CD14-positive monocyte (primary cell): ENCODE data around the gene NINL. TPM values are rescaled to one million over a fixed set of nuclear protein-coding genes. Genes with fewer than 3 reads are reported as not detected.

Source experiments
- DNase-seq, 3 donors: peaks; one replicate each; pipeline ENCODE4 v3.0.0-alpha.2; 2011 to 2022
- H2AFZ ChIP-seq: 2 replicates; pipeline ENCODE4 v1.6.0; 2012; ENCODE audit warnings: mild to moderate bottlenecking, low read depth, low read length, inconsistent platforms; ENCODE audit not compliant: insufficient read depth, poor library complexity, severe bottlenecking
- H3K27ac ChIP-seq, 2 donors: 1 replicate in 1 of 2; 2 replicates in 1 of 2; pipeline ENCODE4 v1.5.1; 2012 to 2013; ENCODE audit warnings: low read length in 2 of 2, control low read depth in 1 of 2, inconsistent platforms in 1 of 2, low read depth in 1 of 2, mild to moderate bottlenecking in 1 of 2
- H3K27me3 ChIP-seq, 2 donors: one replicate each; pipeline versions ENCODE4 v1.6.0 to v1.6.1; 2011 to 2013; ENCODE audit warnings: low read length in 2 of 2; ENCODE audit not compliant: control insufficient read depth in 2 of 2, insufficient read depth in 2 of 2
- H3K36me3 ChIP-seq, 2 donors: replicated peaks in 1 of 2; 1 replicate in 1 of 2; 2 replicates in 1 of 2; pipeline versions ENCODE4 v1.5.1 to v1.6.1; 2012 to 2013; ENCODE audit warnings: low read length in 2 of 2, control low read depth in 1 of 2, inconsistent platforms in 1 of 2, mild to moderate bottlenecking in 1 of 2; ENCODE audit not compliant: insufficient read depth in 2 of 2, control insufficient read depth in 1 of 2
- H3K4me1 ChIP-seq, 2 donors: 1 replicate in 1 of 2; 2 replicates in 1 of 2; pipeline versions ENCODE4 v1.5.1 to v1.6.1; 2012 to 2013; ENCODE audit warnings: low read length in 2 of 2, control low read depth in 1 of 2, inconsistent platforms in 1 of 2, mild to moderate bottlenecking in 1 of 2, moderate library complexity in 1 of 2; ENCODE audit not compliant: insufficient read depth in 2 of 2, control insufficient read depth in 1 of 2
- H3K4me2 ChIP-seq: replicated peaks from 2 replicates; pipeline ENCODE3; 2012; ENCODE audit warnings: low read length, moderate library complexity, mild to moderate bottlenecking; ENCODE audit not compliant: poor library complexity, severe bottlenecking; ENCODE audit errors: extremely low read depth
- H3K4me3 ChIP-seq, 3 experiments: fragments of 200-600 bp in 1 of 3; sonication (generic) in 1 of 3; replicated peaks in 1 of 3; 1 replicate in 2 of 3; 2 replicates in 1 of 3; pipeline ENCODE4 v1.5.1; 2011 to 2013; ENCODE audit warnings: low read length in 3 of 3, mild to moderate bottlenecking in 3 of 3, control low read depth in 2 of 3, low read depth in 2 of 3, inconsistent platforms in 1 of 3, moderate library complexity in 1 of 3
- H3K79me2 ChIP-seq: 2 replicates; pipeline ENCODE4 v1.6.0; 2012; ENCODE audit warnings: mild to moderate bottlenecking, control low read depth, inconsistent platforms, low read length, moderate library complexity; ENCODE audit not compliant: insufficient read depth
- H3K9ac ChIP-seq: 2 replicates; pipeline ENCODE4 v1.6.0; 2017; ENCODE audit warnings: low read length, mild to moderate bottlenecking; ENCODE audit not compliant: insufficient read depth, poor library complexity, severe bottlenecking
- H3K9me3 ChIP-seq, 2 donors: replicated peaks in 1 of 2; 1 replicate in 1 of 2; 2 replicates in 1 of 2; pipeline versions ENCODE4 v1.5.1 to v1.6.1; 2012 to 2013; ENCODE audit warnings: low read length in 2 of 2, control low read depth in 1 of 2; ENCODE audit not compliant: control insufficient read depth in 1 of 2, insufficient read depth in 1 of 2
- H4K20me1 ChIP-seq: 2 replicates; pipeline ENCODE4 v1.6.0; 2012; ENCODE audit warnings: mild to moderate bottlenecking, low read length, control low read depth, moderate library complexity; ENCODE audit not compliant: insufficient read depth
- H3K27ac Mint-ChIP-seq, 7 donors: one replicate each; pipeline ENCODE4 v1.8.0; 2020; ENCODE audit warnings: mild to moderate bottlenecking in 7 of 7, mixed read lengths in 7 of 7, moderate library complexity in 6 of 7, inconsistent platforms in 2 of 7
- H3K27me3 Mint-ChIP-seq, 3 donors: one replicate each; pipeline ENCODE4 v1.8.0; 2021 to 2022; ENCODE audit warnings: low read depth in 3 of 3, mild to moderate bottlenecking in 3 of 3, mixed read lengths in 3 of 3, moderate library complexity in 3 of 3, inconsistent platforms in 1 of 3
- H3K36me3 Mint-ChIP-seq, 2 donors: one replicate each; pipeline ENCODE4 v1.8.0; 2020; ENCODE audit warnings: mixed read lengths in 2 of 2, inconsistent platforms in 1 of 2, mild to moderate bottlenecking in 1 of 2
- H3K4me1 Mint-ChIP-seq: one replicate; pipeline ENCODE4 v1.8.0; 2020; ENCODE audit warnings: mild to moderate bottlenecking, mixed read lengths
- H3K4me3 Mint-ChIP-seq, 2 donors: one replicate each; pipeline ENCODE4 v1.8.0; 2020; ENCODE audit warnings: mild to moderate bottlenecking in 2 of 2, mixed read lengths in 2 of 2, moderate library complexity in 1 of 2
- H3K9me3 Mint-ChIP-seq, 7 donors: one replicate each; pipeline ENCODE4 v1.8.0; 2020 to 2022; ENCODE audit warnings: mixed read lengths in 7 of 7, mild to moderate bottlenecking in 6 of 7, moderate library complexity in 6 of 7, inconsistent platforms in 2 of 7
- CTCF ChIP-seq: fragments of 200-600 bp; IDR thresholded peaks from one replicate; pipeline ENCODE4 v1.8.0; 2022; ENCODE audit warnings: antibody characterized with exemption, mild to moderate bottlenecking
- whole genome bisulfite sequencing: methylation state at CpG from one replicate; pipeline ENCODE4 v1.1.5; 2013; ENCODE audit warnings: missing lambda C conversion rate; ENCODE audit not compliant: insufficient coverage; 5-methylcytosine and 5-hydroxymethylcytosine counted together
- intact Hi-C, 2 donors: fragments of 100-400 bp; cut with micrococcal nuclease; formaldehyde crosslinking; loops; one replicate each; pipeline versions ENCODE4 v1.15.0 to v1.15.1; 2023
- polyA plus RNA-seq, 3 donors: library from polyadenylated mRNA; depleted of rRNA in 1 of 3; unstranded in 2 of 3; stranded (reverse) in 1 of 3; fragments of 300-500 nt in 2 of 3; fragments of >200 nt in 1 of 3; fragmentation: Illumina TruSeq in 2 of 3; gene quantifications; 1 replicate in 2 of 3; 2 replicates in 1 of 3; pipeline ENCODE4 v1.2.3, GENCODE V29; 2012 to 2021

NINL gene
- polyA plus RNA-seq, 3 donors, result 0.08 to 0.15 TPM; not detected in 1

- H3K4me3 Mint-ChIP-seq, result peak overlapping the region; percentile 93 to 94
- peak overlapping the region; percentile 79 for H3K9ac ChIP-seq
- intact Hi-C loops, result loop anchor here in 1 of 2 donors (10.0 kb wide), 1 partner anchor 413 kb away; the partner anchor contains the start of gene APMAP
- H4K20me1 ChIP-seq, result no peaks in the 10 kb centered on the region
- peak overlapping the region in 1 of 2 donors; percentile 85 for H3K27ac ChIP-seq
- H2AFZ ChIP-seq, result peak overlapping the region; percentile 98
- peak overlapping the region; percentile 85 for H3K4me2 ChIP-seq
- DNase-seq, result no peak
- peaks cover 29% of the 10 kb centered on the region for H3K79me2 ChIP-seq
- WGBS, result 7% methylated on average over 3 of the region's 4 CpGs
- peak overlapping the region in 4 of 7 donors; percentile 56 to 86 (median 80) for H3K27ac Mint-ChIP-seq
- no peaks in the 10 kb centered on the region for H3K27me3 ChIP-seq
- no peaks in the 10 kb centered on the region for H3K36me3 ChIP-seq
- peaks cover 21% of the 10 kb centered on the region for H3K4me1 Mint-ChIP-seq
- H3K27me3 Mint-ChIP-seq, result peaks cover 0 to 1% (median 0%) of the 10 kb centered on the region in 3 donors
- no peak for TF ChIP-seq CTCF
- H3K4me3 ChIP-seq, result peak overlapping the region; percentile 61 to 98 (median 65)
- H3K36me3 Mint-ChIP-seq, result peaks cover 0 to 1% of the 10 kb centered on the region in 2 donors
- H3K9me3 ChIP-seq, result peaks cover 11 to 14% of the 10 kb centered on the region in 2 donors
- peaks cover 11 to 21% (median 15%) of the 10 kb centered on the region in 7 donors for H3K9me3 Mint-ChIP-seq
- peaks cover 10 to 19% of the 10 kb centered on the region in 2 donors for H3K4me1 ChIP-seq
Observed at GRCh38 chr20:25408170-25408547, 177.2 kb downstream of the NINL start.

DNA sequence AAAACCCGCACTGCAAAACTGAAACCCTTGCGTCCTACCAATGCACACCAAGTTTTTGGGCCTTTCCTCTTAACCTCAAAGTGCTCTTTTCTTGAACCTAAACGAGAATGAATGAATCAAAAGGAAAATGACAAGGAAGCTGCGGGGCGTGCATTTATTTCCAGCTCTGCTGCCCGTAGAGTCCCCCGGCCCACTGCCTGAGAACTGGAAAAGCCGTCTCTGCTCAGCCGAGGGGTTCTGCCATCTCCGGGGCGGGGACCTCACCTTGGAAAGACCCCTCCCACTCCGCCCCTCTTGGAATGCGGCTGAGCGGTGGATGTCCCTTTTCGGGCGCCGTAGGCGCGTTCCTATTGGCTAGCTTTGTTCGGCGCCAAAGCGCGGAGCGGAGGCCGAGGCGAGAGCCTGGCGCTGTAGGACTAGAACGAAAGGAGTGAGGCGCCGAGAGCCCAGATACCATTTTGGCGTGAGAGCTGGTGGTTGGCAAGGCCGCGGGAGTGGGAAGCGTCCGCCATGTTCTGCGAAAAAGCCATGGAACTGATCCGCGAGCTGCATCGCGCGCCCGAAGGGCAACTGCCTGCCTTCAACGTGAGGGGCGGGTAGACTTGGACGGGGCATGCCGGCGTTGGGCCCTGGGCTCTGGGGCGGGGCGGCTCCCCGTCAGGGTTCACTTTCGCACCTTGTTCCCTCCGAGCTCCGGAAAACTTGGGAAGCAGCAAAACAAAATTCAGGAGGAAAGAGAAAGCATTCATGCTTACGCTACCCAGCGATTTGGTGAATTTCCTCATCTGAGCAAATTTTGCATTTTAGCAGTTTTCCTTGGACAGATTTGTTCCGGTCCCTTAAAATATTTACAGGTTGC, 177.8 kb downstream of the NINL start, which contains the start of gene GINS1:
Gene GINS1 (plus strand): TSS at position 363 of the 859 bp plus-strand sequence. CDS start 148 bp downstream, at position 511.
- H3K27me3 Mint-ChIP-seq, result peaks cover 0 to 3% (median 0%) of the 10 kb centered on the region in 3 donors
- peak within 1 kb of the TSS; percentile 31 to 85 for H3K27ac ChIP-seq
- peak within 1 kb of the TSS; percentile 93 to 94 for H3K4me3 Mint-ChIP-seq

More for the DNA sequence above, 177.8 kb downstream of the NINL start, which contains the start of gene GINS1:
- DNase-seq, result peak; percentile 58 to 67 (median 60)
- WGBS, result 1% methylated on average over 54 of the region's 56 CpGs
- Histone ChIP-seq H3K36me3 (no peaks in the 10 kb centered on the region), H3K79me2 (peaks cover 29% of the 10 kb centered on the region), H3K9ac (peak within 1 kb of the TSS; percentile 79), H3K4me1 (peaks cover 10 to 19% of the 10 kb centered on the region in 2 donors), H2AFZ (peak within 1 kb of the TSS; percentile 98), H3K4me2 (peak within 1 kb of the TSS; percentile 85), H4K20me1 (no peaks in the 10 kb centered on the region), H3K4me3 (peak within 1 kb of the TSS; percentile 61 to 98 (median 65)), H3K9me3 (peaks cover 17 to 20% of the 10 kb centered on the region in 2 donors), H3K27me3 (no peaks in the 10 kb centered on the region)
- H3K9me3 Mint-ChIP-seq, result peaks cover 15 to 27% (median 21%) of the 10 kb centered on the region in 7 donors
- intact Hi-C loops, result loop anchor here in 1 of 2 donors (10.0 kb wide), 1 partner anchor 413 kb away; the partner anchor contains the start of gene APMAP
- peaks cover 21% of the 10 kb centered on the region for H3K4me1 Mint-ChIP-seq
- peaks cover 0 to 3% of the 10 kb centered on the region in 2 donors for H3K36me3 Mint-ChIP-seq
- TF ChIP-seq CTCF, result no peak
- H3K27ac Mint-ChIP-seq, result peak within 1 kb of the TSS; percentile 41 to 86 (median 79)
